Lower lobe of right lung (tissue), 2 donors: ENCODE measurements around the gene SPHK2. TPM values are rescaled to one million over a fixed set of nuclear protein-coding genes. Genes with fewer than 3 reads are reported as not detected.

ENCODE experiments used
- ATAC-seq, 2 donors: fragments of 200-7000 bp; cut with Tn5 transposase; one replicate each; pipeline ENCODE4 v1.9.1; 2020 to 2022; ENCODE audit warnings: mild to moderate bottlenecking in 2 of 2, moderate library complexity in 2 of 2
- DNase-seq: peaks from one replicate; pipeline ENCODE4 v3.0.0-alpha.2; 2020
- H3K27ac ChIP-seq: fragments of 200-600 bp; one replicate; pipeline ENCODE4 v1.8.0; 2022
- H3K27me3 ChIP-seq: fragments of 200-600 bp; one replicate; pipeline ENCODE4 v1.8.0; 2022; ENCODE audit warnings: low read depth
- H3K36me3 ChIP-seq: fragments of 200-600 bp; one replicate; pipeline ENCODE4 v1.8.0; 2022; ENCODE audit warnings: mild to moderate bottlenecking
- H3K4me1 ChIP-seq: fragments of 200-600 bp; one replicate; pipeline ENCODE4 v1.8.0; 2022
- H3K4me3 ChIP-seq: fragments of 200-600 bp; one replicate; pipeline ENCODE4 v1.8.0; 2022; ENCODE audit warnings: mild to moderate bottlenecking
- H3K9me3 ChIP-seq: fragments of 200-600 bp; one replicate; pipeline ENCODE4 v1.8.0; 2022
- intact Hi-C: fragments of 100-400 bp; cut with DNase I; formaldehyde crosslinking; loops from one replicate; pipeline ENCODE4 v1.11.0; 2022
- total RNA-seq: library from RNA; stranded (reverse); fragmentation: NEBNext Ultra II Directional; extraction: Animal tissue kit (Norgen Biotek cat#: 25700); gene quantifications from one replicate; pipeline ENCODE4 v1.2.1, GENCODE V29; 2021
- TF ChIP-seq, protein P1 (sequence below): fragments of 200-600 bp; IDR thresholded peaks from one replicate; pipeline ENCODE4 v1.8.0; 2022; ENCODE audit warnings: antibody characterized with exemption, mild to moderate bottlenecking
- donor health status: DM: no; HTN: yes; CAD: no; lungs with severe emphysema.

The SPHK2 gene
- total RNA-seq, 1 donor from 2014 or later, result 23.8 TPM

DNA sequence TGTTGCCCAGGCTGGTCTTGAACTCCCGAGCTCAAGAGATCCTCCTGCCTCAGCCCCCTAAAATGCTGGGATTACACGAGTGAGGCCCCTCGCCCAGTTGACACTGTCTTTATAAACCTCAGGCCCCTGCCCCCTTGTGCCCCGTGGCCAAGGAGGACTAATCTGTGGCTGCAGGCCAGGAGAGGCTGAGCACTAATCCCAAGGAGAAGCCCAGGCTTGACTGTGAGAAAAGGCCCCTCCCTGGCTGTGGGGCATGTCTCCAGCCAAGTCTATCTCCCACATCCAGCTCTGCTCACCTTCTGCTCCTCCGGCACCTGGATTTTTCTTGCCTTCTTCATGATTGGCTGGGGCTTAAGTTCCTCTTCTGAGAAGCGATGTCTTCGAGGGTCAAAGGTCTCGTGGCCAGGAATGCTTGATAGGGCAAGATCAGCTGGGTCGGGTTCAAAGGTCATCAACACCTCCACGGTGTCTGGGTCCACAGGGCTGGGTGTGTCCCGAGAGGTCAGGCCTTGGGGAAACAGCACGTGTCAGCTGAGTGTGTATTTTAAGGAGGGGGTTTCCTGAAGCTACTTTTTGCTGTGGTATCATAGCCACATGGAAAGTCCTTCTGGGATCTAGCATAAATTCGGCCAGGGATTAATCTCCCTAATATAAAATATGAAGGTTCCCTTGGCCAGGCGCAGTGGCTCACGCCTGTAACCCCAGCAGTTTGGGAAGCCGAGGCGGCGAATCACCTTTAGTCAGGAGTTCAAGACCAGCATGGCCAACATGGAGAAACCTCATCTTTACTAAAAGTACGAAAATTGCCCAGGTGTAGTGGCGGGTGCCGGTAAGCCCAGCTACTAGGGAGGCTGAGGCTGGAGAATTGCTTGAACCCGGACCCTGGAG lies 14.1 kb downstream of the SPHK2 start:
- H3K4me1 ChIP-seq, result peaks cover 75% of the 10 kb centered on the region

DNA sequence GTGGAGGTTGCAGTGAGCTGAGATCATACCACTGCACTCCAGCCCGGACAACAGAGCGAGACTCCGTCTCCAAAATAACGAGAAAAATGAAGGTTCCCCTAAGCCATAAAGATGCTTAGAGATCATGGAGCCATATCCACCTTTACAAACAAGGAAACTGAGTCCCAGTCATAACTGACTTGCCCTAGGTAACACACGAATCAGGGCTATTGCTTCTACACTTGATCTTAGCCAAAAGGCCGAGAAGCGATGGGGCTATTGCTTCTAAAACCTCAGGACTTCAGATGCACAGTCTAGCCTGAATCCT lies 14.7 kb downstream of the SPHK2 start:
- H3K27me3 ChIP-seq, result no peaks in the 10 kb centered on the region
- peaks cover 41% of the 10 kb centered on the region for H3K36me3 ChIP-seq
- H3K9me3 ChIP-seq, result no peaks in the 10 kb centered on the region
- H3K4me1 ChIP-seq, result peaks cover 80% of the 10 kb centered on the region
- DNase-seq (no peak), ATAC-seq (no peak)
- TF ChIP-seq, protein P1, sequence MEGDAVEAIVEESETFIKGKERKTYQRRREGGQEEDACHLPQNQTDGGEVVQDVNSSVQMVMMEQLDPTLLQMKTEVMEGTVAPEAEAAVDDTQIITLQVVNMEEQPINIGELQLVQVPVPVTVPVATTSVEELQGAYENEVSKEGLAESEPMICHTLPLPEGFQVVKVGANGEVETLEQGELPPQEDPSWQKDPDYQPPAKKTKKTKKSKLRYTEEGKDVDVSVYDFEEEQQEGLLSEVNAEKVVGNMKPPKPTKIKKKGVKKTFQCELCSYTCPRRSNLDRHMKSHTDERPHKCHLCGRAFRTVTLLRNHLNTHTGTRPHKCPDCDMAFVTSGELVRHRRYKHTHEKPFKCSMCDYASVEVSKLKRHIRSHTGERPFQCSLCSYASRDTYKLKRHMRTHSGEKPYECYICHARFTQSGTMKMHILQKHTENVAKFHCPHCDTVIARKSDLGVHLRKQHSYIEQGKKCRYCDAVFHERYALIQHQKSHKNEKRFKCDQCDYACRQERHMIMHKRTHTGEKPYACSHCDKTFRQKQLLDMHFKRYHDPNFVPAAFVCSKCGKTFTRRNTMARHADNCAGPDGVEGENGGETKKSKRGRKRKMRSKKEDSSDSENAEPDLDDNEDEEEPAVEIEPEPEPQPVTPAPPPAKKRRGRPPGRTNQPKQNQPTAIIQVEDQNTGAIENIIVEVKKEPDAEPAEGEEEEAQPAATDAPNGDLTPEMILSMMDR, result no peak
- peak overlapping the region; percentile 96 for H3K27ac ChIP-seq
- intact Hi-C loops, result no loop called here
- peak overlapping the region; percentile 84 for H3K4me3 ChIP-seq

More for the DNA sequence above, 14.1 kb downstream of the SPHK2 start:
- H3K4me3 ChIP-seq, result peak overlapping the region; percentile 84
- TF ChIP-seq, protein P1, result no peak
- peaks cover 44% of the 10 kb centered on the region for H3K36me3 ChIP-seq
- intact Hi-C loops, result no loop called here
- H3K27ac ChIP-seq, result peak overlapping the region; percentile 96
- no peak for DNase-seq
- H3K27me3 ChIP-seq, result no peaks in the 10 kb centered on the region
- ATAC-seq, result no peak
- no peaks in the 10 kb centered on the region for H3K9me3 ChIP-seq

DNA sequence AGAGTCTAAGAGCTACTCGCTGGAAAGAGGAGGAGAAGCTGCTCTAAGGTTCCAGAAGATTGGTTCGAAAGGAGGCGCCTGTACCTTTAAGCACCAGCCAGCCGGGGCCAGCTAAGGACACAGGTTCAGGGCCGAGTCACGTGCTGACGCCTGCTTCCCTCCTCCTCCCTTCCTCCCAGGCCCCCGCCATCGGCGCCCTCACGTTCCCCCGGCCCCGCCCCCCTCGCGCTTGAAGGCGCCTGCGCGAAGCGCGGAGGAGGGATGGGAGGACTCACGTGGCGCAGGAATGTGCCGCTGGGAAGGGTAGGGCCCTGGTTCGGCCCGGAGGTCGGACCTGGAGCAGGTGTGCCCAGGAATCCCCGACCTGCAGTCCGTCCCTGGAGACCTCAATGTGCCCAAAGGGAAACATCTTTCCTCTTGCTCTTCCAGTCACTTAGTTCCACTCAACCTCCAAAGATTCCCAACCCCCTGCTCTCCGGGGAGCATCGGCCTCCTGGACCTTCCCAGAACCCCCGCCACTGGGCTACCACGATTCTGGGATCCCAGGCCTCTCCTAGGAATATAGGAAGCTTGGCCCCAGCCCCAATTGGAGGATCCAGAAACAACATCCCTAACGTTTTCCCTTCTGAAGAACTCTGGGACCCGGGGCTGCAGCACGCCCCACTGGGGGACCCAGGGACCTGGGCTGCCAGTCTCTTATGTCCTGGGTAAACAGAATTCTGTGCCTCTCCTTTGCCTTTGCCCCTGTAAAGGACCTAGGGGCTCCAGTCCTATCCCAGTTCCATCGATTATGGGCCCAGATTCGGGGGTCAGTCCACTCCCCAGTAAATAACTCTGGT lies 15.3 kb downstream of the SPHK2 start:
- TF ChIP-seq, protein P1, result no peak
- peak; percentile 68 to 74 for ATAC-seq

DNA sequence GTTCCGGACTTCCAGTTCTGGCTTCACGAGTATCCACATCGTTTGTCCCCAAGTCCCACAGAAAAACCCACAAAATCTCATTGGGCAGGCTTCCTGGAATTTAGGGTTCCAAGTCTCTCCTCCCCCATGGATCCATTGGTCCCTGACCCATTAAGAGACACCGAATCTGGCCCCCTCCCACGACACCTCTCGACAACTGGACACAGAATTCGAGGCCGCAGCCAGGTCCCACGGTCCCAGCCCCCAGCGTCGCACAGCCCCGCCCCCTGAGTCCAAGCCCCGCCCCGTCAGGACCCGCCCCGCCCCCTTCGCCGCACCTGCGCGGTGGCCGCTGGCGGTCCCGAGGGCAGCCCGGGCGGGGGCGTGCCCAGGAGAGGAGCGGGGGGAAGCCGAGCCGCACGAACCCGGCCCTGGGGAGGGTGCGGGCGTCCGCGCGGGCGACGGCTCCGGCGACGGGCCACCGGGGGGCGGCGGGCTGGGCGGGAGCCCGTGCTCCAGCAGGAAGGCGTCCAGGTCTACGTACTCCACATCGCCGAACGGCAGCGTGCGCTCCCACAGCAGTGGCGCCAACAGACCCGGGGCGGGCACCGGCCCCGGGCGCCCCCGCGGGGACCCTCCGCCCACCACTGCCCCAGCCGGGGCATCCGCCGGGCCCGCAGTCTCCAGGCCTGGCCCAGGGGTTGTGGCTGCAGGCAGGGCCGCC lies 16.1 kb downstream of the SPHK2 start:
- Histone ChIP-seq H3K27me3 (no peaks in the 10 kb centered on the region), H3K4me3 (peak overlapping the region; percentile 84), H3K4me1 (peaks cover 67% of the 10 kb centered on the region), H3K36me3 (peaks cover 30% of the 10 kb centered on the region), H3K9me3 (no peaks in the 10 kb centered on the region), H3K27ac (peak overlapping the region; percentile 96)
- DNase-seq (peak; percentile 78), ATAC-seq (peak; percentile 66 to 67)
- intact Hi-C loops, result no loop called here
- TF ChIP-seq, protein P1, result no peak

More for the DNA sequence above, 15.3 kb downstream of the SPHK2 start:
- Histone ChIP-seq H3K36me3 (peaks cover 37% of the 10 kb centered on the region), H3K4me3 (peak overlapping the region; percentile 84), H3K27me3 (no peaks in the 10 kb centered on the region), H3K9me3 (no peaks in the 10 kb centered on the region), H3K27ac (peak overlapping the region; percentile 96), H3K4me1 (peaks cover 75% of the 10 kb centered on the region)
- intact Hi-C loops, result no loop called here
- DNase-seq, result peak; percentile 98
